IPS-18a (cell line): ENCODE results near the gene SKAP1.
"Not testable (repeated sequence)": the region's sequence is repeated elsewhere in the genome, so short reads cannot be mapped to it uniquely, and the experiment has no call there.

Experiments
- H3K27ac ChIP-seq: one replicate; pipeline ENCODE4 v1.5.1; 2013; ENCODE audit warnings: low read length
- H3K27me3 ChIP-seq: one replicate; pipeline ENCODE4 v1.6.1; 2013; ENCODE audit warnings: mild to moderate bottlenecking, low read length; ENCODE audit not compliant: control insufficient read depth, insufficient read depth
- H3K36me3 ChIP-seq: one replicate; pipeline ENCODE4 v1.6.1; 2013; ENCODE audit warnings: low read depth, low read length; ENCODE audit not compliant: control insufficient read depth
- H3K4me1 ChIP-seq: one replicate; pipeline ENCODE4 v1.6.1; 2013; ENCODE audit warnings: low read depth, low read length; ENCODE audit not compliant: control insufficient read depth
- H3K4me3 ChIP-seq: one replicate; pipeline ENCODE4 v1.5.1; 2013; ENCODE audit warnings: low read length
- H3K9ac ChIP-seq: one replicate; pipeline ENCODE4 v1.6.1; 2013; ENCODE audit warnings: mild to moderate bottlenecking, low read length, moderate library complexity
- H3K9me3 ChIP-seq: one replicate; pipeline ENCODE4 v1.6.1; 2013; ENCODE audit warnings: low read depth, low read length; ENCODE audit not compliant: control insufficient read depth

Gene SKAP1

DNA sequence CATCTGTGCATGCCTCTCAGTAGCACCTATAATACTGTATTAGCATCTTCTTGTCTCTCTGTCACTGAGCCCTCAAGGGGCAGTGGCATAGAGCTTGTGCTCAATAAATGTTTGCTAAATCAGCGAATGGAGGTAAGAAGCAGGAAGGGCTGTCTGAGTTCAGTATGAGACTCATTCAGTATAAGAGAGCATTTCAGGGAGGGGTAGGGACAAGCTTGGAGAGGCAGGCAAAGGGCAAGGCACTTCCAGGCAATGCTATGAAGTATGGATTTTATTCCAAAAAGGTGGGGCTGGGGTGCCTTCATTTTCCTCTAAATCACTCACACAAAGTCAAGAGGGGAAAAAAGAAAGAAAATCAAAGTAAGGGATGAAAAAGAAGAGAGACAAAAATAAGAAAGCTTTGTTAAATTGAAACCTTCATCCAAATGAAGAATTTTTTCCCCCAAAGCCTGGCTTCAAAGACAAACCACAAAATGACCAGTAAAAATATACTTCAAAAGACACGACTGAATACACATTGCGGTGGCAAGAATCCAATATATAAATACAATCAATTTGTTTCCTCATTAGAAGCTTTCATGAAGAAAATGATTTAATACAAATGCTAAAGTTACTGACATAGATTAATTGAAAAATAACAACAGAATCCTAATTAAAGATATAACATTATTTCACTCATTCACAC lies 51.2 kb downstream of the SKAP1 start:
- Histone ChIP-seq H3K27me3 (peaks cover 6% of the 10 kb centered on the region), H3K4me1 (no peaks in the 10 kb centered on the region), H3K9ac (no peak overlapping the region), H3K36me3 (no peaks in the 10 kb centered on the region), H3K4me3 (no peak overlapping the region), H3K9me3 (no peaks in the 10 kb centered on the region), H3K27ac (no peak overlapping the region)

DNA sequence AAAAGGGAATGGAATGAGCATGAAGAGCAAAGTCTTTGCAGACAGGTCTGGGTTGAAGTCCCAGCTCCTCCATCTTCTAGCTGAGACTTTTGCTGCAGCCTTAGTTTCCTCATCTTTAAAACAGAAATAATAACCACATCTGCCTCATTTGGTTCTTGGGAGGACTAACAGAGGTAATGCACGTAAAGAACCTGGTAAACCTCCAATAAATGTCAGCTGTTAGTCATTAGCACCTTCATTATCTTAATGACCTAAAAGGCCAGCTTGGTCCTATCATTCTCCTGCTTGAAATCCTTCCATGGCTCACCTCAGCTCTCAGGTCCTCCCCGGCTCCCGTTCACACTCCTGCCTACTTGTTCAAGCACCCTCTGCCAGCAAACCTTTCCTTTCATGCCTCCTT lies 51.8 kb downstream of the SKAP1 start:
- Histone ChIP-seq H3K4me3 (no peak overlapping the region), H3K27ac (no peak overlapping the region), H3K27me3 (peaks cover 6% of the 10 kb centered on the region)

GRCh38 chr17:48376682-48377325 lies 53.2 kb downstream of the SKAP1 start:
- no peak overlapping the region for H3K4me3 ChIP-seq
- H3K27me3 ChIP-seq, result peaks cover 6% of the 10 kb centered on the region
- no peaks in the 10 kb centered on the region for H3K36me3 ChIP-seq

More for the DNA sequence above, 51.8 kb downstream of the SKAP1 start:
- no peak overlapping the region for H3K9ac ChIP-seq
- no peaks in the 10 kb centered on the region for H3K4me1 ChIP-seq
- no peaks in the 10 kb centered on the region for H3K36me3 ChIP-seq
- H3K9me3 ChIP-seq, result no peaks in the 10 kb centered on the region

DNA sequence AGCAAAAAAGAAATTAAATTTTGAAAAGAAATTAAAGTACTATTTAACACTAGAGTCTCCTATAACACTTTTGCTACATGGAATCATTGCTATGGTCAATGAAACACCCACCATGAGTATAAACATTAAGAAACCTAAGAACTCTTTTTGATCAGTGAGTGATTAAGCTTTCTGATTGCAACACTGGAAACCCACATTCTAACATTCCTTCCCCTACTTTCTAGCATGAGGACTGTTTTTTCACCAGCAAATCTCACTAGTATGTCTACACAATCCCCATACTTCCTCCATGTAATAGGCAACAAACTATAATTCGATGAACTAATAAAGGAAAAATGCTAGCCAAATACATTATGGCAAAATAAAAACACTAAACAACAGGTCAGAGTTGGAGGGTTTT lies 54.7 kb downstream of the SKAP1 start:
- peaks cover 6% of the 10 kb centered on the region for H3K27me3 ChIP-seq
- H3K9me3 ChIP-seq, result no peaks in the 10 kb centered on the region
- no peak overlapping the region for H3K27ac ChIP-seq
- no peak overlapping the region for H3K4me3 ChIP-seq
- no peaks in the 10 kb centered on the region for H3K4me1 ChIP-seq
- H3K9ac ChIP-seq, result no peak overlapping the region
- H3K36me3 ChIP-seq, result no peaks in the 10 kb centered on the region

More at GRCh38 chr17:48376682-48377325, 53.2 kb downstream of the SKAP1 start:
- H3K9ac ChIP-seq, result no peak overlapping the region
- H3K4me1 ChIP-seq, result no peaks in the 10 kb centered on the region
- no peak overlapping the region for H3K27ac ChIP-seq
- no peaks in the 10 kb centered on the region for H3K9me3 ChIP-seq

GRCh38 chr17:48374650-48375230 lies 55.3 kb downstream of the SKAP1 start:
- H3K4me3 ChIP-seq, result no peak overlapping the region
- H3K9ac ChIP-seq, result no peak overlapping the region
- H3K36me3 ChIP-seq, result no peaks in the 10 kb centered on the region
- H3K27me3 ChIP-seq, result peaks cover 6% of the 10 kb centered on the region
- H3K9me3 ChIP-seq, result no peaks in the 10 kb centered on the region
- no peak overlapping the region for H3K27ac ChIP-seq
- no peaks in the 10 kb centered on the region for H3K4me1 ChIP-seq

GRCh38 chr17:48373883-48374282 lies 56.1 kb downstream of the SKAP1 start:
- no peak overlapping the region for H3K4me3 ChIP-seq
- no peaks in the 10 kb centered on the region for H3K4me1 ChIP-seq
- H3K9ac ChIP-seq, result no peak overlapping the region
- peaks cover 6% of the 10 kb centered on the region for H3K27me3 ChIP-seq
- no peaks in the 10 kb centered on the region for H3K36me3 ChIP-seq
- H3K9me3 ChIP-seq, result no peaks in the 10 kb centered on the region
- no peak overlapping the region for H3K27ac ChIP-seq

GRCh38 chr17:48373130-48373830 lies 56.7 kb downstream of the SKAP1 start:
- Histone ChIP-seq H3K27ac (no peak overlapping the region), H3K27me3 (peaks cover 6% of the 10 kb centered on the region), H3K4me1 (no peaks in the 10 kb centered on the region), H3K9ac (no peak overlapping the region), H3K4me3 (no peak overlapping the region), H3K36me3 (no peaks in the 10 kb centered on the region), H3K9me3 (no peaks in the 10 kb centered on the region)

DNA sequence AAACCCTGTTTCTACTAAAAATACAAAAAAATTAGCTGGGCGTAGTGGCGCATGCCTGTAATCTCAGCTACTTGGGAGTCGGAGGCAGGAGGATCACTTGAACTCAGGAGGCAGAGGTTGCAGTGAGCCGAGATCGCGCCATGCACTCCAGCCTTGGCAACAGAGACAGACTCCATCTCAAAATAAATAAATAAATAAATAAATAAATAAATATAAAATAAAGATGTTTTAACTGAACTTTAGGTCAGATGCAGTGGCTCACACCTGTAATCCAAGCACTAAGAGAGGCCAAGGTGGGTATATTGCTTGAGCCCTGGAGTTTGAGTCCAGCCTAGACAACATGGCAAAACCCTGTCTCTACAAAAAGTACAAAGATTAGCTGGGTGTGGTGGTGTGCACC lies 61.0 kb downstream of the SKAP1 start:
- H3K4me1 ChIP-seq, H3K4me3 ChIP-seq, H3K9ac ChIP-seq, H3K27me3 ChIP-seq, H3K27ac ChIP-seq, H3K36me3 ChIP-seq, H3K9me3 ChIP-seq: not testable (repeated sequence)

DNA sequence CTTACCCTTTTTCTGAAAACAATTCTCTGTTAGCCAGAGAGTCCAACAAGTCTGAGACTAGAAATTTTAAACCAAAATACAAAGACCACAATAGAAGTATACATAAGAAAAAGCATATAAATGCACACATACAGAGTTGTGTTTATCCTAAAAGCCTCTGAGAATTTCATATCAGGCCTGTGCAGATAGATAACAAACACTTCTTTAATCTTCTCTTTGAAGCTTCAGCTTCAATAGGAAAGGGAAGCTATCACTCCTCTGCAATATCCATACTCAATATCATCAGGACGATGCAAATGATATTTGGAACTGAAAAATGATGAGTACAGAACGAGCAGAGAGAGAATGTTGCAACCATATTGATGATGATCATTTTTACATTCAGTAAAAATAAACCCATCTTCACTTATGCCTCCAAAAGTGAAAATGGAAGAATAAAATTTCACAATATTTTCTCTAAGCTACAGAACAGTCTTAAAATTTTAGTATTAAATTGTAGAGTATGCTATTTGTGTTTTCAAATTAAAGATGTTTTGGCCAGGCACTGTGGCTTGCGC lies 61.6 kb downstream of the SKAP1 start:
- no peaks in the 10 kb centered on the region for H3K9me3 ChIP-seq
- no peak overlapping the region for H3K4me3 ChIP-seq
- no peaks in the 10 kb centered on the region for H3K27me3 ChIP-seq
- no peak overlapping the region for H3K27ac ChIP-seq
- no peaks in the 10 kb centered on the region for H3K4me1 ChIP-seq
- no peak overlapping the region for H3K9ac ChIP-seq
- no peaks in the 10 kb centered on the region for H3K36me3 ChIP-seq

DNA sequence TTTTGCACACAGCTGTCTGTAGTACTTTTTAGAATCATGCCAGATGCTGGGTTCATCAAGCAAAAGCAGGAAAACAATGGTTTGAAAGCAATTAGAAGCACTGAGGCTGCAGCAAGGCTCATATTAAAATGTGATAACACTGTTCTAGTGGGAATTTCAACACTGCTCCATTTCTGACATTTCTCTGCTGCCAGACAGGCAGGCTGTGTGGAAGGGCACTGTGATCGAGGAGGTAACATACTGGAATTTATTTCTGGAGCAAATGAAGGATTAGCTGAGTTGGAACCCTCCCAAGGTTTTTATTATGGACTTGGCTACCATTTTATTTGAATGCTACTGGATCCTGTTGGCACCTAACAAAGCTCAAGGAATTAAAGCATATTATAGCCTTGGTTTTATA lies 66.9 kb downstream of the SKAP1 start:
- no peak overlapping the region for H3K27ac ChIP-seq
- no peaks in the 10 kb centered on the region for H3K9me3 ChIP-seq
- H3K9ac ChIP-seq, result no peak overlapping the region
- no peaks in the 10 kb centered on the region for H3K4me1 ChIP-seq
- no peaks in the 10 kb centered on the region for H3K36me3 ChIP-seq
- no peaks in the 10 kb centered on the region for H3K27me3 ChIP-seq
- H3K4me3 ChIP-seq, result no peak overlapping the region

DNA sequence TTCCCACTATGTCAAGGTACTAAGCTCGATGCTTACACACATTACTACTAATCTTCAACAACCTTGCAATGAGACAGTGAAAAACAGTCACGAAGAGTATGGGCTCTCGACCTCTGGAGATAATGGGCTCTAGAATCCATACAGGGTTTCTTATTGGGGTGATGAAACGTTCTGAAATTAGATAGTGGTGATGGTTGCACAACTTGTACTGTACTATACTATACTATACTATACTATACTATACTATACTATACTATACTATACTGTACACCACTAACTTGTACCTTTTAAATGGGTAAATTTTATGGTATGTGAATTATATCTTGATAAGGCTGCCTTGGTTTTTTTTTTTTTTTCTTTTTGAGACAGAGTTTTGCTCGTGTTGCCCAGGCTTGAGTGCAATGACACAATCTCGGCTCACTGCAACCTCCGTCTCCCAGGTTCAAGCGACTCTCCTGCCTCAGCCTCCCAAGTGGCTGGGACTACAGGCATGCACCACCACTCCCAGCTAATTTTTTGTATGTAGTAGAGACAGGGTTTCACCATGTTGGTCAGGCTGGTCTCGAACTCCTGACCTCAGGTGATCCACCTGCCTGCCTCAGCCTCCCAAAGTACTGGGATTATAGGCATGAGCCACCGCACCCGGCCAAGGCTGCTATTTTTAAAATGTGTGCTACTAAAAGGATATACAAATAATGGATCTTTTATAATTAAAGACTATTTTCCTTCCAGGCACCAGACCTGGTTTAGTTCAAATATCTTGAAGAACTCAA lies 69.0 kb downstream of the SKAP1 start:
- not testable (repeated sequence) for H3K9me3 ChIP-seq, H3K4me1 ChIP-seq, H3K36me3 ChIP-seq, H3K9ac ChIP-seq, H3K27ac ChIP-seq, H3K4me3 ChIP-seq, H3K27me3 ChIP-seq
